HG02973 (cell line): Measurements from ENCODE around the gene KDM5C.
"Not testable (repeated sequence)": the region's sequence is repeated elsewhere in the genome, so short reads cannot be mapped to it uniquely, and the experiment has no call there.

Experiments used
- ATAC-seq: cut with Tn5 transposase; IDR thresholded peaks from one replicate; pipeline ENCODE4 v1.9.1; 2021; ENCODE audit warnings: moderate library complexity; ENCODE audit not compliant: unreplicated experiment

Gene KDM5C

DNA sequence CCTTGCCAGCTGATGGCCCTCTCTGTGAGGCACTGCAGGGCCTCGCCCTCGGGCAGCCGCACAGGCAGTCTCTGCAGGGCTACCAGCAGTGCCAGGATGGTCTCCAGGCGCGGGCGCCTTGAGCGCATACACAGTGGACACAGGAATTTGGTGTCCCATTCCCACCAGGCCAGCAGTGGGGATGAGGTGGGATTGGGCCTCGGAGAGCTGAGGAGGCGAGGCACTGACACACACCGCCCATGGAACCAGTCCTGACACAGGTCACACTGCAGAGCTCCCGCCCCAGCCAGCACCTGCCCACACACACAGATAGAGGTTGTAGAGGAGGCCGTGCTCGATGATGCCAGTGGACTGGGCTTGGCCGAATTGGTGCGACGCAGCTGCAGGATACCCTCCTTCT, 30.7 kb downstream of the KDM5C start:
- ATAC-seq: no peak

DNA sequence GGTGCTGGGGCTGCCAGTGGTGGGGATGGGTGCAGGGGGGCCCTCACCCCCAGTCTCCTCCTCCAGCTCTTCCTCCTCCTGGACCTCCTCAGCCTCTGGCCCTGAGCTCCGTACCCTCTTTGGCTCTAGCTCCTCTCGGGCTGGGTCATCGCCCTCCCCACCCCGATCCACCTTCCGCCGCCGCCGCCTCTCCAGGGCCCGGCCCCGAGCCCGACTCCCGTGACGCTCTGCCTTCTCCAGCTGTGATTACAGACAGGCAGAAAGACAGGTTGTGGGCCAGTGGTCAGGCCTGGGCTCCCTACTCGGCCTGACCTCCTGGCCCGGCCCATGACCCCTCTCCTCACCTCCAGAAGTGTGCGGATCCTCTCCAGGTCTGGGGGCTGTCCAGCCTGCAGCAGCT, 31.9 kb downstream of the KDM5C start:
- no peak for ATAC-seq

DNA sequence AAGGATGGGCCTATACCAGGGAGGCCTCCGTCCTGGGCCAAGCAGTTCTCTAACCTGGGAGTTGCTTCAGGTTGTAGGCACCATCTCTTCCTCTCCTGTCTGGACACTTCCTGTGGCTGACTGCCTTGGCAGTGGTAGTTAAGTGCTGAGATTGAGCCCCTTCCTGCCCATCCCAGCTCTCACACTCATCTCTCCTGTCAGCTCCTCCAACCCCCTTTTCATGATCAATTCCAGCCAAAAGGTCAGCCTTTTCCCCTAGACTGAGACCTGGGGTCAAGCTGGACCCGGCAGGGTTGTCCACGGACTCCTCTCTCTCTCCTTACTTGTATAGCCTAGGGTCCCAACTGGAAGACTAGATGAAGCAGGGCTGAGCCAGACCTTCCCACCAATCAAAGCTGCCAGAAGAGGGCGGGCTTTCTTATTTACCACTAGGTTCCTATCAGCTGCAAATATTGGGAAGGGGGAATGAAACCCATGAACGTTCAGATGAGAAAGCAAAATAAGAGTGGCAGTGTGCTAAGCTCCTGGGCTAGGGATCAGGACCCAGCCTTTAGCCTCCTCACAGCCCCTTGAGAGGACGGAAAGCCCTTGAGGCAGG, 34.5 kb downstream of the KDM5C start:
- no peak for ATAC-seq

DNA sequence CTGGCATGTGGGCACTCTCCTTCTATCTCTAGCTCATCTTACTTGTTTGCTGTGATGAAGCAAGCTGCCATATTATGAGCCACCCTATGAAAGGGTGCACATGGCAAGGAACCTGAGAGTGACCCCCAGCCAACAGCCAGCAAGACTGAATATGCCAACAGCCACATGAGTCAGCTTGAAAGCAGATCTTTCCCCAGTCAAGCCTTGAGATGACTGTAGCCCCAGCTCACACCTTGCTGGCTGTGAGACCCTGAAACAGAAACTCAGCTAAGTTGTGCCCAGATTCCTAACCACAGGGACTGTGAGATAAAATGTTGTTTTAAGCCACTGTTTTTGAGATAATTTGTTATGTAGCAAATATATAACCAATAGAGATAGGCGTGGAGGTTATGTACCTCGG, 36.2 kb downstream of the KDM5C start:
- ATAC-seq: peak; percentile 66

DNA sequence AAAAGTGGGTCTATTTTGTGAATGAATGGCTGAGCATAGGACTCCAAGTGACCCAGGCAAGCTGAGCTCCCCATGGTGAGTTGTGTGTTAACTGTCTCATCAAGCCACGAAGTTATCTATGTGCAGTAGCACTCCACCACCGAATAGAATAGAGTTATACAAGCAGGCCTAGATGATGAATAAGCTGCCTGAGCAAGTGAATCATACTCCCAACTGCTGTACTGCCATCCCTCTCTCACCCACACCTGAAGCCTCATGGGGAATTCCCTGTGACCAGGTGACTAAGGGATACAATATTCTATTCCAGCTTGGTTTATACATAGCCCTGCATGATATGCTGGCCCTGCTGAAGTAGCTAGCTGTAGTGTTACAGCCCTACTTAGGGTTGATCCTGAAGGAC, 38.7 kb downstream of the KDM5C start:
- ATAC-seq: no peak

DNA sequence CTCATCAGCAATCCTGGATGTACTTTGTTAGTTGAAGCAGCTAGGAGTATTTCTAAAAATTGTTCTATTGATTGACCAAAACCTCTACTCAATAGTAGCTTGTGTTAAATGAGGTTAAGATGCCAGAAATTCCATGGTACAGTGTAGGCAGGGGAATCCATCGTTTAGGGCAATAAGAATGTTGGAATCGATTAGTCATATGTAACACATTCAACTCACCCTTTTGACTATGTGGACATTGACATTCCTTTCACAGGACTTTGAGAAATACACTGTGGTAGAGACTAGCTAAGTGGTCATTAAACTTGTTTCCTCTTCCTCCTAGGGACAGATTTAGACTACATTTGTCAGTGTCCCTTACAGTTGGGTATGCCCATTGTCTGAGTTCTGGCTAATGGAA, 40.2 kb downstream of the KDM5C start:
- ATAC-seq: no peak

DNA sequence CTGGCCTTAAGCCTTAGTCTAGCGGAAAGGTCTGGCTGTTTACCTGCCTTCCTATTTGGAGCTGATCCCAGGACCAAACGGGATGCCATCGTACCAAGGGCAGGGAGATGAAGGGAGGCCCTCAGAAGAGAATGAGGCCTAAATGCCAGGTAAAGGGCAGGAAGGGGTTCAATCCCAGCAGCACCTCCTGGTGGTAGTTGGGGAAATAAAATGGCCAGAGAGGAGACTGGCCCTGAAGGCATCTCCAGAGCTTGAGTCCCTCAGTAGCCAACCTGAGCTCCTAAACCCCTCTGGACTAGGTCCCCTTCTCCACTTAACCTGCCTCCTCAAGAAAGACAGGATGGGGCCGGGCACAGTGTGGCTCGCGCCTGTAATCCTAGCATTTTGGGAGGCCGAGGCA, 53.7 kb downstream of the KDM5C start:
- no peak for ATAC-seq

DNA sequence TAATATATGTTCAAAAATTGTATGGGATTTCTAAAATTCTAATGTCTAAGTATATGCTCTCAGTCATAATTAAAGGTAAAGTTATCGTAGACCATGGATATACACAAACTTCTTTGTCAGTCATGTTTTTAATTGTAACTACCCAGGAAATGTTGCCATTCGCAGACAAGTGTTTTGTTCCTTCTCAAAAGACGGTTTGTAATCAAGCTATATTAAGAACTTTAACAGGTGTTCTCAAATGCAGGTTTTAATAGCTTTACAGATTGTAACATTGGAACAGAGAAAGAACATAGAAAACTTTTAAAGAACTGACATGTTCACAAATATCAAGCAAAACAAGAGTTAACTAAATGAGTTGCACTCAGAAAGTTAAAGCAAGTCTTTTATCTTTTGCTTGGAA, 58.9 kb downstream of the KDM5C start:
- no peak for ATAC-seq

DNA sequence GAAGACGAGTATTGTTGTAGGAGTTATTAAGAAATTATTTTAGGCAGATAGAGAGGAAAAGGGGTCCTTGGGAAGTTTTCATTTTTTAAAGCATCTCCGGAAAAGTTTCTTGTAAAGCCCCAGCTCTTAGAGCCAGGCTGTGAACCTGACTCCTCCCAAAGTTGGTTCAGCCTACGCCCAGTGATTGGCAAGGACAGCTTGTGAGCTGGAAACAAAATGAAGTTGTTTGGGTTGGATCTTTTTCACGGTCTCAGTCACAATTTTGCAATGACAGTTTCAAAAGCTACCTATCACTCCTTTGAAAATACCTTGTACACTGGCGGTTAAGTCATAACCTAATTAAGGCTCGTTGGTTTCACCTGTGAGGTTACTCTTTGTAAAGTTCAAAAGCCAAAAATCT, 60.4 kb downstream of the KDM5C start:
- not testable (repeated sequence) for ATAC-seq

DNA sequence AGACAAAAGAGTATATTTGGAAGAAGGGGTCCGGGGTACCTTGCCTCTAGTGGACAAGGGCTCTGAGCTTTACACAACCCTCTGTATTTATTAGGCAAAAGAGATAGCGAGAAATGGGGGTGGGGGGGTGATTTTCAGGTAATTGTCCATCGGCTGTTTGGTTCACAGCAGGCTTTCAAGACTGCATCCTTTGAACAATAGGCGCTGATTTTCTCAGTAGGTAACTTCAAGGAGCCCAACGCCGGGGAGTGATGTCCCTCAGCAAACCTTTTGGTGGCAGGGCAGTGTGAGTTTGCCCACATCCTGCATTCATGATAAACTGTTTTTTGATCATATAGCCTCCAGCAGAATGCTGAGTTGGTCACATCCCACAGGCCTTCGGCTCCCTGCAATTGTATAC, 61.6 kb downstream of the KDM5C start:
- ATAC-seq: no peak

DNA sequence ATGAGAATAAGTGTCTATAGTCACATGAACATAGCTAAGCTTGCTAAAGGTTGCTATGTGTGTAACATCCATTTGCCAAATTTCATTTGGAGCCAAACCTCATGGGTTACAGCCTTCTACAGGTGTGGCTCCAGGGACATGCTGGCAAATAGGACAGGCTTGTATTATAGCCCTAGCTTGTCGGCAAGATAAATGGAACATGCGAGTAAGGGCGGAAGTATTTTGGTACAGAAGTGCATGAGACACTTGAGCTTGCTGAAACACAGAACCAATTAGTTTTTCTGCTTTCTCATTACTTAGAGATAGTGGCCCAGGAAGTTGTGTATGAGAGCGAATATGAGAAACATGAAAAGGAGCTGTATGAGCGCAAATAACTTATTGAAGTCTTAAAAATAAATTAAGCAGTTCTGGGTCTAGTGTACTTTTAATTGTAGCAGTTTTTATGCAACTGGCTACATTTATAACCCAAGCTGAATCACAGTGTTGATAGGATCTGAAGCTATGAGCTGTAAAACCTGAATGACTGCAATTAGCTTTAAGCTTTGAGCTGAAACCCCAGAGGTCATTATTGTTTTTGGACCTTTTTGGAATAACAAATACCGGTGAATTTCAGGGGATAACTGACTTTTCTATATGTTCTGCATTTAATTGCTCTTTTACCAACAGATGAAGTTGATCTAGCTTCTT, 64.6 kb downstream of the KDM5C start:
- no peak for ATAC-seq

DNA sequence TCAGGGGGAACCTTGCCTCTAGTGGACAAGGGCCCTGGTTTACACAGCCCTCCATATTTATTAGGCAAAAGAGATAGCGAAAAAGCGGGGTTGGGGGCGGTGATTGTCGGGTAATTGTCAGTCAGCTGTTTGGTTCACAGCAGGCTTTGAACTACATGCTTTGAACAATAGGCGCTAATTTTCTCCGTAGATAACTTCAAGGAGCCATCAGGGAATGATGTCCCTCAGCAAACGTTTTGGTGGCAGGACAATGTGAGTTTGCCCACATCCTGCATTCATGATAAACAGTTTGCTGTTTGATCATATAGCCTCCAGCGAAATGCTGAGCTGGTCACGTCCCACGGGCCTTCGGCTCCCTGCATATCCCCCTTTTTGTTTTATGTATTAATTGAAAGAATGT, 65.8 kb downstream of the KDM5C start:
- ATAC-seq: no peak

DNA sequence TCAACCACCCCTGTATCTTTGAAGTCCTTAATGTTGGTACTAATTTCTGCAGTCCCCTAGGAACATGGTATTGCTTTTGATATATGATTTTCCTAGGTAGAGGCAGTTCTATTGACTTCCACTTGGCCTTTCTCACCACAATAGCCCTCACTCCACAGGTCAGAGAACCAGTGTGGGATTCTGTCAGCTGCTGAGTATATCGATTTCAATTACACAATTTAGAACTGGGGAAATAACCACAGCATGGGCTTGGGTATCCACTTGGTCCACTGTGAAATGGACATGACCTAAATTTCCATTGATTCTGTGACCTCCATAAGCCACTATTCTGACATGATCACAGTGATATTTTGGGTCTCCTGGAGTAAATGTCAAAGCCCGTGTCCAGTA, 68.8 kb downstream of the KDM5C start:
- no peak for ATAC-seq

DNA sequence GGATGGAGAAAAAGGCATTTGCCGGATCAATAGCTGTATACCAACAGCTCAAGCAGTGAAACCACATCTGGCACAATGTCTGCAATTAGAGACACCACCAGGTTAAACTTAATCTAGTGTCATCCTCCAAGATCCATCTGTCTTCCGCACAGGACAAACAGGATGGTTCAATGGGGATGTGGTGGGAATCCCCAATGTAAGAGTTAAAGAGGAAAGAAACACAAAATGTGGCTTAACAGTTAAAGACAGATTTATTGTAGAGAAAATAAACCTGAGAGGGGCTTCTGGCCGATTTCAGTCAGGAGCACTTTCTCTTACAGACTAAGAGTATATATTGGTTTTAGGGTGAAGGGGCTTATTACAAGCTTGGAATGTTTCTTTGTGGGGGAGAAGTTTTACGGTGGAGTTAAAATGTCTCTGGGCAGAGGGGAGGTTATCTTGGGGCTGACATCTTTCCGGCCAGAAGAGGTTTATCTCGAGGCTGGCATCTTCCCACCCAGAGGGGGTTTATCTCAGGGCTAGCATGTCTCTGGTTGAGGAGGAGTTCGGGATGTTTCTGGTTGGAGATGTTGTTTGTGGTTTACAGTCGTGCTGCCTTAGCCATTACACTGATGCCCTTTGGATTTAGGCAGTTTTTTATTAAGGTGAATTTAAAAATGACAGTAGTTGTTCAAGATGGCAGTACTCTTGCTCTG, 69.3 kb downstream of the KDM5C start:
- no peak for ATAC-seq

DNA sequence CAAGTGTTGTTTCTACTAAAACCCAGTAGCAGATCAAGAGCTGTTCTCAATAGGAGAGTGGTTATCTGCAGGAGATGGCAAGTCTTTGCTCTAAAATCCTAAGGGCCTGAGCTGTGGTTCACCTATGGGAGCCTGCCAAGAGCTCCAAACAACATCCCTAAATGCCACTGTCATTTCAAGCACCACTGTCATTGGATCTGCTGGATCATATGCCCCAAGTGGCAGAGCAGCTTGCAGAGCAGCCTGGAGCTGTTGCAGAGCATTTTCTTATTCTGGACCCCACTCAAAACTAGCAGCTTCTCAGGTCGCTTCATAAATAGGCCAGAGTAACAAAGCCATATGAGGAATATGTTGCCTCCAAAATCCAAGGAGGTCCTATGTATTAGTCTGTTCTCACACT, 71.4 kb downstream of the KDM5C start:
- no peak for ATAC-seq
